Erythroblast (primary cell): ENCODE results near the gene TPSAB1.

ENCODE experiments used
- GATA1 ChIP-seq: IDR thresholded peaks from 2 replicates; pipeline ENCODE4 v1.6.1; 2011; ENCODE audit warnings: low read depth, mild to moderate bottlenecking, control low read depth, low read length, moderate library complexity
- POLR2A ChIP-seq: IDR thresholded peaks from 2 replicates; pipeline ENCODE4 v1.6.1; 2011; ENCODE audit warnings: mild to moderate bottlenecking, low read length

DNA sequence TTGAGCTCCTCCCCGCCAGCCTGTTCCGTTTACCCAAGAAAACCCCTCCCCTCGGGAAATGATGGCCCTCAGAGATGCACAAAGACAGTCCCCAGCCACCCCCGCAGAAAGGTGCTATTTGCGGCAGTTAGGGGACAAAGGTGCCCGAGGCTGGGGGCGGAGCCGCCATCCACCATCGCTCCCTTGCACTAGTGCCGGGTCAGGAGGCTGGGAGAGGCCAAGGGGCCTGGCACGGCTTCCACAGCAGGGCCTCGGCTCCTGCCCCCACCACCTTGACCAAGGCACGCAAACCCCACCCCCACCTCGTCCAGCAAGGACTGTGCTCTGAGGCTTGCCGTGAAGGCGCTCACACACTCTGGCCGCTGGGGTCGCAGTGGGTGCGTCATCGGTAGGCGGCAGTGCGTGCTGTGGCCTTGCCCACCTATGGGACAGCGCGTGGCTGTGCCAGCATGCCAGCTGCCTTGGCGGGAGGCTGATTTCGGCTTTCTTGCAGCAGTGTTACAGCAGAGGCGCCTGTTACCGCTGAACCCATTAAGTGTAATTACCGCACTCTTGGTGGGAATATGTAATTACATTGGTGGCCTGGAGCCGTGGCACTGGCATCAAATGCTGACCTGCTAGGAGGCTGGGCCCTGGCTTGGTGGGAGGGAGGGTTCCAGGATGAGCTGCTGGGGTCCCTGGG, 47.2 kb upstream of the TPSAB1 start:
- TF ChIP-seq POLR2A = peak; percentile 39
- no peak for TF ChIP-seq GATA1
